Measurements from ENCODE around the gene ZKSCAN2.

Gene ZKSCAN2

DNA sequence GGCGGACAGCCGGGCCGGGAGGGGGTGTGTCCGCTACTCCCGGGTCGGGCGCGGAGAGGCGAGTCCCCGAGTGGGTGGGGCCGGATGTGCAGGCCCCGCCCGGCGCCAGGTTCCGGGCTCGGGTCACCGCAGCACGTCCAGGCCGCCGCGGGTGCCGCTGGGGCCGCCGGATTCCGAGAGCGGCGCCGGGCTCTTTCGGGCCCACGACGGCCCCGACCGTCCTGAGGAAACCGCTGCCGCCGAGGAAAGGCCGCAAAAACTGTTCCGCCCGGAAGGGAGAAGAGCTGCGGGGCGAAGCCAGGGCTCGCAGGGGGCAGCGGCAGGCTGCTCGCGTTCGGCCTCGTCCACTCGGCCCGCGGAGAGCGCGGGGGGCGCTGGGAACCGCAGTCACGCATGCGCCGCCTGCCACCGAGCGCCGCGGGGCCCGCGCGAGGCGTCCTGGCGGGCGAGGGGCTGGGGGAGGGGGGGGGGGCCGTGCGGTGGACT lies at the start of gene ZKSCAN2:
Gene ZKSCAN2, minus strand, starts transcription at position 376 of the 486 bp plus-strand sequence. CDS start 718 bp downstream, outside the sequence.
- TF ChIP-seq, protein P1, sequence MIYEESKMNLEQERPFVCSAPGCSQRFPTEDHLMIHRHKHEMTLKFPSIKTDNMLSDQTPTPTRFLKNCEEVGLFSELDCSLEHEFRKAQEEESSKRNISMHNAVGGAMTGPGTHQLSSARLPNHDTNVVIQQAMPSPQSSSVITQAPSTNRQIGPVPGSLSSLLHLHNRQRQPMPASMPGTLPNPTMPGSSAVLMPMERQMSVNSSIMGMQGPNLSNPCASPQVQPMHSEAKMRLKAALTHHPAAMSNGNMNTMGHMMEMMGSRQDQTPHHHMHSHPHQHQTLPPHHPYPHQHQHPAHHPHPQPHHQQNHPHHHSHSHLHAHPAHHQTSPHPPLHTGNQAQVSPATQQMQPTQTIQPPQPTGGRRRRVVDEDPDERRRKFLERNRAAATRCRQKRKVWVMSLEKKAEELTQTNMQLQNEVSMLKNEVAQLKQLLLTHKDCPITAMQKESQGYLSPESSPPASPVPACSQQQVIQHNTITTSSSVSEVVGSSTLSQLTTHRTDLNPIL (CRISPR knock-in tag; IDR thresholded peaks at IDR 0.05; ENCODE audit: low read depth), result no peak
- TF ChIP-seq SNAI2 (CRISPR knock-in tag; IDR thresholded peaks at IDR 0.05), result no peak
- no peak for TF ChIP-seq ESRRG (CRISPR knock-in tag; IDR thresholded peaks at IDR 0.05)
- TF ChIP-seq ZNF8 (CRISPR knock-in tag; IDR thresholded peaks at IDR 0.05), result no peak
- TF ChIP-seq, protein P2, sequence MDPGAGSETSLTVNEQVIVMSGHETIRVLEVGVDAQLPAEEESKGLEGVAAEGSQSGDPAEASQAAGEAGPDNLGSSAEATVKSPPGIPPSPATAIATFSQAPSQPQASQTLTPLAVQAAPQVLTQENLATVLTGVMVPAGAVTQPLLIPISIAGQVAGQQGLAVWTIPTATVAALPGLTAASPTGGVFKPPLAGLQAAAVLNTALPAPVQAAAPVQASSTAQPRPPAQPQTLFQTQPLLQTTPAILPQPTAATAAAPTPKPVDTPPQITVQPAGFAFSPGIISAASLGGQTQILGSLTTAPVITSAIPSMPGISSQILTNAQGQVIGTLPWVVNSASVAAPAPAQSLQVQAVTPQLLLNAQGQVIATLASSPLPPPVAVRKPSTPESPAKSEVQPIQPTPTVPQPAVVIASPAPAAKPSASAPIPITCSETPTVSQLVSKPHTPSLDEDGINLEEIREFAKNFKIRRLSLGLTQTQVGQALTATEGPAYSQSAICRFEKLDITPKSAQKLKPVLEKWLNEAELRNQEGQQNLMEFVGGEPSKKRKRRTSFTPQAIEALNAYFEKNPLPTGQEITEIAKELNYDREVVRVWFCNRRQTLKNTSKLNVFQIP (CRISPR knock-in tag; IDR thresholded peaks at IDR 0.05; ENCODE audit: borderline replicate concordance, low read depth), result no peak
- TF ChIP-seq, protein P3, sequence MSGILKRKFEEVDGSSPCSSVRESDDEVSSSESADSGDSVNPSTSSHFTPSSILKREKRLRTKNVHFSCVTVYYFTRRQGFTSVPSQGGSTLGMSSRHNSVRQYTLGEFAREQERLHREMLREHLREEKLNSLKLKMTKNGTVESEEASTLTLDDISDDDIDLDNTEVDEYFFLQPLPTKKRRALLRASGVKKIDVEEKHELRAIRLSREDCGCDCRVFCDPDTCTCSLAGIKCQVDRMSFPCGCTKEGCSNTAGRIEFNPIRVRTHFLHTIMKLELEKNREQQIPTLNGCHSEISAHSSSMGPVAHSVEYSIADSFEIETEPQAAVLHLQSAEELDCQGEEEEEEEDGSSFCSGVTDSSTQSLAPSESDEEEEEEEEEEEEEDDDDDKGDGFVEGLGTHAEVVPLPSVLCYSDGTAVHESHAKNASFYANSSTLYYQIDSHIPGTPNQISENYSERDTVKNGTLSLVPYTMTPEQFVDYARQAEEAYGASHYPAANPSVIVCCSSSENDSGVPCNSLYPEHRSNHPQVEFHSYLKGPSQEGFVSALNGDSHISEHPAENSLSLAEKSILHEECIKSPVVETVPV (CRISPR knock-in tag; IDR thresholded peaks at IDR 0.05), result no peak
- no peak for TF ChIP-seq ZFP3 (CRISPR knock-in tag; IDR thresholded peaks at IDR 0.05)
- TF ChIP-seq GLIS3 (CRISPR knock-in tag; IDR thresholded peaks at IDR 0.05), result no peak
- no peak for TF ChIP-seq ZC3H10 (CRISPR knock-in tag; IDR thresholded peaks at IDR 0.05)
- TF ChIP-seq ZNF70 (CRISPR knock-in tag; IDR thresholded peaks at IDR 0.05), result no peak
- no peak for TF ChIP-seq TCF4 (CRISPR knock-in tag; IDR thresholded peaks at IDR 0.05; ENCODE audit: borderline replicate concordance)
- no peak for TF ChIP-seq ZNF565 (CRISPR knock-in tag; conservative IDR thresholded peaks at IDR 0.05; ENCODE audit: low read depth)
- TF ChIP-seq PPARA (CRISPR knock-in tag; IDR thresholded peaks at IDR 0.05; ENCODE audit: borderline replicate concordance), result no peak
- no peak for TF ChIP-seq RARB (CRISPR knock-in tag; IDR thresholded peaks at IDR 0.05)
- peak; percentile 93 for ATAC-seq

DNA sequence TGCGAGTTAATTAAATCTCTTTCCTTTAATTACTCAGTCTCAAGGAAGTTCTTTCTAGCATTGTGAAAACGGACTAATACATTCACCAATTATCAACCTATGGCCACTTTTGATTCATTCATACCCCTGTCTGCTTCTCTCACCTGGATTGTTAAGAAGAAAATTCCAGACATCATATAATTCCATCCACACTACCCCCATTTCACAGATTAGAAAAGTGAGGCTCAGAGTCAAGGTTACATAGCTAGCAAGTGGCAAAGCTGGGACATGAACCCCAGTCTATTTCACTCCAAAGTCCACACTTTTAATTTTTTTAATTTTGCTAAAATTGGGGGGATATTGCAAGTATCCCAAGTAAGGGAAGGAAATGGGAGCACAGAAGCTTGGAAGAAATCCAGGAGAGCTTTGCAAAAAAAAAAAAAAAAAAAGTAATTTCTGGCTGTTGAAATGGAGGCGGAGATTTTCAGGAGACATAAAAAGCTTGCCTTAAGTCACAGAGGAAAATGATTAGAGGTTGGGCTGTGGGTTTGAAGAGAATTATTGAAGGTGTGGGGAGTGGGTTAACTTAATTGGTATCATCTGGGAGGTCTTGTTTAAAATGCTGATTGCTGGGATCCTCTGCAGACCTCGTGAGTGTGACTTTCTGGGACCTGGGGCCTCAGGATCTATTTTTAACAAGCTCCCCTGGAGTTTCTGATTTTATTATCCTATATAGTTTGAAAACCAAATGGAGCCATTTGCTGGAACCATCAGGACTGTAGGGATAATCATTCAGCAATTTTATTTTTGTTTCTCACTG lies 42.3 kb upstream of the ZKSCAN2 start:
- no peak for TF ChIP-seq ZFP3 (CRISPR knock-in tag; IDR thresholded peaks at IDR 0.05)
- no peak for TF ChIP-seq ISL1 (CRISPR knock-in tag; IDR thresholded peaks at IDR 0.05)
- no peak for TF ChIP-seq OSR1 (CRISPR knock-in tag; IDR thresholded peaks at IDR 0.05)
- TF ChIP-seq, protein P3 (CRISPR knock-in tag; IDR thresholded peaks at IDR 0.05), result no peak
- TF ChIP-seq, protein P4, sequence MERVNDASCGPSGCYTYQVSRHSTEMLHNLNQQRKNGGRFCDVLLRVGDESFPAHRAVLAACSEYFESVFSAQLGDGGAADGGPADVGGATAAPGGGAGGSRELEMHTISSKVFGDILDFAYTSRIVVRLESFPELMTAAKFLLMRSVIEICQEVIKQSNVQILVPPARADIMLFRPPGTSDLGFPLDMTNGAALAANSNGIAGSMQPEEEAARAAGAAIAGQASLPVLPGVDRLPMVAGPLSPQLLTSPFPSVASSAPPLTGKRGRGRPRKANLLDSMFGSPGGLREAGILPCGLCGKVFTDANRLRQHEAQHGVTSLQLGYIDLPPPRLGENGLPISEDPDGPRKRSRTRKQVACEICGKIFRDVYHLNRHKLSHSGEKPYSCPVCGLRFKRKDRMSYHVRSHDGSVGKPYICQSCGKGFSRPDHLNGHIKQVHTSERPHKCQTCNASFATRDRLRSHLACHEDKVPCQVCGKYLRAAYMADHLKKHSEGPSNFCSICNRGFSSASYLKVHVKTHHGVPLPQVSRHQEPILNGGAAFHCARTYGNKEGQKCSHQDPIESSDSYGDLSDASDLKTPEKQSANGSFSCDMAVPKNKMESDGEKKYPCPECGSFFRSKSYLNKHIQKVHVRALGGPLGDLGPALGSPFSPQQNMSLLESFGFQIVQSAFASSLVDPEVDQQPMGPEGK (CRISPR knock-in tag; IDR thresholded peaks at IDR 0.05; ENCODE audit: borderline replicate concordance), result no peak
- no peak for TF ChIP-seq TCF4 (CRISPR knock-in tag; IDR thresholded peaks at IDR 0.05; ENCODE audit: borderline replicate concordance)
- TF ChIP-seq SNAI2 (CRISPR knock-in tag; IDR thresholded peaks at IDR 0.05), result no peak
- no peak for TF ChIP-seq TOX (CRISPR knock-in tag; IDR thresholded peaks at IDR 0.05; ENCODE audit: borderline replicate concordance)
- no peak for TF ChIP-seq GLIS3 (CRISPR knock-in tag; IDR thresholded peaks at IDR 0.05)
- TF ChIP-seq, protein P1 (CRISPR knock-in tag; IDR thresholded peaks at IDR 0.05; ENCODE audit: low read depth), result no peak
- TF ChIP-seq ARNTL (CRISPR knock-in tag; IDR thresholded peaks at IDR 0.05; ENCODE audit: borderline replicate concordance, low read depth), result no peak
- TF ChIP-seq CSDC2 (CRISPR knock-in tag; IDR thresholded peaks at IDR 0.05), result no peak
- TF ChIP-seq ZNF70 (CRISPR knock-in tag; IDR thresholded peaks at IDR 0.05), result no peak
- no peak for TF ChIP-seq ZFP30 (CRISPR knock-in tag; IDR thresholded peaks at IDR 0.05)
- TF ChIP-seq BACH2 (CRISPR knock-in tag; IDR thresholded peaks at IDR 0.05; ENCODE audit: borderline replicate concordance), result no peak
- no peak for TF ChIP-seq ZNF8 (CRISPR knock-in tag; IDR thresholded peaks at IDR 0.05)
- ATAC-seq, result no peak

Measured in SK-N-SH treated with all-trans-retinoic acid at 6 μM for 48 hours (cell line).